ENCODE measurements around the gene C10orf88. TPM values are rescaled to one million over a fixed set of nuclear protein-coding genes. Genes with fewer than 3 reads are reported as not detected.

The C10orf88 gene
- total RNA-seq, 2 donors from 2014 or later = 5.2 to 7.5 TPM

DNA sequence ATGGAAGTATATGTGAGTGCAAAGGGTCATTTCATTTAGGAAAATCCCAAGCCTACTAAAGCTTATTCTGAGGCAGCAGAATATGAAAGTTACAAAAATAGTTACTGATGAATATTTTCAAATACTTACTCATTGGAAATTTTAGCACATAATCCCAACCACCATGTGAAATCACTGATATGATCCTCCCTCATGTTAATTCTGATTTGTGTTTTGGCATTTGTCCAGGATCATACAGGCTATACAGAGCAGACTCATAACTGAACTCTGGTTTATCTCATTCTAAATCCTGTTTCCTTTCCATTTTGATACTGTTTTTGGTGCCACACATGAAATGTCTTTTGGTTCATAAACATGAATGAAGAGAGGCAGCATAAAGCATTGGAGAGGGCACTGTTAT is 71.3 kb downstream of the C10orf88 start:
- DNase-seq (no peak), ATAC-seq (no peak)
- intact Hi-C loops (cut with DNase I) = no loop called here

Other genes starting within 250 kb of the C10orf88 start
- under 1 TPM; 0.32 to 0.44 TPM for gene CUZD1, start 108.4 kb downstream of the C10orf88 start, total RNA-seq
- 1 to 10 TPM in 1 of 2 donors, under 1 TPM in 1; 0.47 to 1.4 TPM for gene FAM24B, start 74.6 kb downstream of the C10orf88 start, total RNA-seq
- gene FAM24A, start 43.6 kb downstream of the C10orf88 start, total RNA-seq = not detected
- gene PSTK, start 26.2 kb upstream of the C10orf88 start, total RNA-seq = 1 to 10 TPM; 3.1 to 3.6 TPM
- gene IKZF5, start 54.6 kb upstream of the C10orf88 start, total RNA-seq = 10 to 100 TPM; 10.4 to 12.1 TPM
- gene ACADSB, start 54.8 kb upstream of the C10orf88 start, total RNA-seq = 10 to 100 TPM; 51.3 to 55.1 TPM
- gene HMX3, start 181.7 kb upstream of the C10orf88 start, total RNA-seq = under 1 TPM in 1 of 2 donors, not detected in 1; 0.21 TPM
- not detected for gene HMX2, start 193.9 kb upstream of the C10orf88 start, total RNA-seq
- 10 to 100 TPM; 38.0 to 41.3 TPM for gene BUB3, start 200.2 kb upstream of the C10orf88 start, total RNA-seq